HepG2 (cell line): Measurements from ENCODE around the gene ARHGAP45. TPM values are rescaled to one million over a fixed set of nuclear protein-coding genes. Genes with fewer than 3 reads are reported as not detected.

Experiments used
- AHR ChIP-seq: IDR thresholded peaks from 2 replicates; pipeline ENCODE4 v1.6.1; 2018; ENCODE audit warnings: missing genetic modification reagents, missing compliant biosample characterization
- GATAD1 ChIP-seq: IDR thresholded peaks from 2 replicates; pipeline ENCODE4 v1.6.1; 2016; ENCODE audit warnings: missing genetic modification reagents, missing compliant biosample characterization
- HNRNPK ChIP-seq: fragments of 200-400 bp; formaldehyde crosslinking; IDR thresholded peaks from 2 replicates; pipeline ENCODE4 v1.6.1; 2018; ENCODE audit warnings: low read length, low read depth, moderate library complexity, mild to moderate bottlenecking; ENCODE audit not compliant: poor library complexity, severe bottlenecking
- KAT7 ChIP-seq: IDR thresholded peaks from 2 replicates; pipeline ENCODE4 v1.6.1; 2018; ENCODE audit warnings: borderline replicate concordance, missing compliant biosample characterization
- MEF2D ChIP-seq: sonication (generic); formaldehyde crosslinking; IDR thresholded peaks from 2 replicates; pipeline ENCODE4 v1.5.1; 2020; ENCODE audit warnings: mild to moderate bottlenecking, missing genetic modification reagents
- MEIS2 ChIP-seq: sonication (generic); formaldehyde crosslinking; IDR thresholded peaks from 2 replicates; pipeline ENCODE4 v1.9.0; 2021; ENCODE audit warnings: mild to moderate bottlenecking, missing genetic modification reagents
- NONO ChIP-seq, 2 experiments: fragments of 450-650 bp in 1 of 2; sonication (generic) in 1 of 2; formaldehyde crosslinking in 1 of 2; IDR thresholded peaks in 1 of 2; conservative IDR thresholded peaks in 1 of 2; 2 replicates each; pipeline versions ENCODE4 v1.6.1 to v1.8.0; 2017 to 2022; ENCODE audit warnings: mild to moderate bottlenecking in 1 of 2, missing genetic modification reagents in 1 of 2, moderate library complexity in 1 of 2
- PITX1 ChIP-seq: sonication (generic); formaldehyde crosslinking; IDR thresholded peaks from 2 replicates; pipeline ENCODE4 v1.5.1; 2020; ENCODE audit warnings: mild to moderate bottlenecking, missing genetic modification reagents
- SP4 ChIP-seq: sonication (generic); formaldehyde crosslinking; IDR thresholded peaks from 2 replicates; pipeline ENCODE4 v1.8.1; 2023; ENCODE audit warnings: mild to moderate bottlenecking, missing genetic modification reagents
- SRSF1 ChIP-seq: fragments of 200-400 bp; formaldehyde crosslinking; optimal IDR thresholded peaks from 2 replicates; pipeline ENCODE3; 2017; ENCODE audit warnings: mild to moderate bottlenecking, low read depth, low read length, moderate library complexity
- ZZZ3 ChIP-seq: sonication (generic); formaldehyde crosslinking; IDR thresholded peaks from 2 replicates; pipeline ENCODE4 v1.4.0; 2020; ENCODE audit warnings: missing genetic modification reagents, mild to moderate bottlenecking, borderline replicate concordance
- polyA plus RNA-seq, 8 experiments: library from polyadenylated mRNA; depleted of rRNA in 3 of 8; stranded (reverse) in 7 of 8; unstranded in 1 of 8; fragments of >200 nt; fragmentation: Illumina TruSeq in 4 of 8; extraction: Trizol in 4 of 8; gene quantifications; 2 replicates each; pipeline versions ENCODE4 v1.2.1 to v1.2.3, GENCODE V29; 2011 to 2016; ENCODE audit warnings: low read depth in 4 of 8, missing spikeins in 1 of 8, mixed read lengths in 1 of 8; ENCODE audit not compliant: insufficient read depth in 1 of 8
- total RNA-seq, 5 experiments: library from RNA; depleted of rRNA; stranded (reverse); fragments of >200 nt; fragmentation: Illumina TruSeq; extraction: Trizol; gene quantifications; 2 replicates each; pipeline ENCODE4 v1.2.3, GENCODE V29; 2016; ENCODE audit warnings: low read depth in 1 of 5
- TF ChIP-seq, protein P1 (sequence below): sonication (generic); formaldehyde crosslinking; IDR thresholded peaks from 2 replicates; pipeline ENCODE4 v1.5.0; 2020; ENCODE audit warnings: missing genetic modification reagents
- TF ChIP-seq, protein P2 (sequence below), 2 experiments: sonication (generic) in 1 of 2; formaldehyde crosslinking in 1 of 2; IDR thresholded peaks; 2 replicates each; pipeline versions ENCODE4 v1.4.0 to v1.6.1; 2016 to 2020; ENCODE audit warnings: borderline replicate concordance in 1 of 2, low read depth in 1 of 2, mild to moderate bottlenecking in 1 of 2, missing genetic modification reagents in 1 of 2
- TF ChIP-seq, protein P3 (sequence below), 2 experiments: sonication (generic) in 1 of 2; formaldehyde crosslinking in 1 of 2; IDR thresholded peaks; 2 replicates each; pipeline versions ENCODE4 v1.6.1 to v1.9.0; 2014 to 2022; ENCODE audit warnings: antibody characterized with exemption in 1 of 2, borderline replicate concordance in 1 of 2, inconsistent platforms in 1 of 2, low read depth in 1 of 2, missing genetic modification reagents in 1 of 2

ARHGAP45 gene
- total and polyA plus RNA-seq, 2 of the 13 experiments (the other 11 are each of a cell fraction or from before 2014, with no cell fraction given), result 0.84 to 32.0 TPM

DNA sequence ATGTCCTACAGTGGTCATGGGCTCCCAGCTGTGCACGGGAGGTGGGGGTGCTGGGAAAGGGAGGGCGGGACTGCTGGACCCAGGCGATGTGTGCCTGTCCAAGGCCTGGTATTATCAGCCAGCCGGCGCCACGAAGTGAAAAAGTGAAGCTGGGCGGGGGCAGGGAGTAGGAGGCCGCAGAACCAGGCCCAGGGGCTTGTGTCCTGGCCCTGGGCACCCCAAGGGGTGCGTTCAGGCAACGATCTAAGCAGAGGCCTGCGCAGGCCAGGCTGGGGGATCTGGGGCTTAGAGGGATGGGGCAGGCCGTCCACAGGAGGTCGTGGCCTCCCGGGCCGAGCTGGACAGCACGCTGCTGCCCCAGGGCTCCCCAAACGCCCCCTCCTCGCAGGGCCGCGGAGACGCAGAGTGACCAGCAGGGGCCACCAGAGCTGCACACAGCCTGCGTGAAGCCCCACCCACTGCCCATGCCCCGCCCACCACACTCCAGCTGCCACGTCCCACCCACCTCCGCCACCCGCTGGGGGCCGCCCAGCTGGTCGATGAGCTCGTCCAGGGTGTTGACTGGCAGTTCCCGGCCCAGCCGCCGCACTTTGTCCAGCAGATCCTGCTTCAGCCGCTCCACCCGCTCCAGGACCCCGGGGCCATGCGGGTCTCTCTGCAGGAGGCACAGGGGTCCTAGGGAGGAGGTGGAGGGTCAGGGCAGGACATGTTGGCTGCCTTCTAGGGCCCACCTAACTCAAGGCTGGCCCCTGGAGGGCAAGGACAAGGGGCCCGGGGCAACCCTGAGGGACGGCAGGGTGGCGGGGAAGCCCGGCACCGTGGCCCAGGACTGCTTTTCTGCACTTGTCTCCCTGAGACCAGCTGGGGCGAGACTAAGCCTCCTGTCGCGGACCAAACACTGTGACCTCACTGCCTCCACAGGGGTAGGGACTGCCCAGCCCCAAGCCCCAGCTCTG, 46.3 kb downstream of the ARHGAP45 start (continued):
- peak; percentile 87; the same call in 1 of the 2 replicates for TF ChIP-seq KAT7 (CRISPR knock-in tag)
- peak; percentile 79 for TF ChIP-seq SRSF1
- TF ChIP-seq ZZZ3 (CRISPR knock-in tag), result peak; percentile 31; the same call in 1 of the 2 replicates
- TF ChIP-seq, protein P1, sequence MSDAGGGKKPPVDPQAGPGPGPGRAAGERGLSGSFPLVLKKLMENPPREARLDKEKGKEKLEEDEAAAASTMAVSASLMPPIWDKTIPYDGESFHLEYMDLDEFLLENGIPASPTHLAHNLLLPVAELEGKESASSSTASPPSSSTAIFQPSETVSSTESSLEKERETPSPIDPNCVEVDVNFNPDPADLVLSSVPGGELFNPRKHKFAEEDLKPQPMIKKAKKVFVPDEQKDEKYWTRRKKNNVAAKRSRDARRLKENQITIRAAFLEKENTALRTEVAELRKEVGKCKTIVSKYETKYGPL, result no peak
- TF ChIP-seq, protein P2, sequence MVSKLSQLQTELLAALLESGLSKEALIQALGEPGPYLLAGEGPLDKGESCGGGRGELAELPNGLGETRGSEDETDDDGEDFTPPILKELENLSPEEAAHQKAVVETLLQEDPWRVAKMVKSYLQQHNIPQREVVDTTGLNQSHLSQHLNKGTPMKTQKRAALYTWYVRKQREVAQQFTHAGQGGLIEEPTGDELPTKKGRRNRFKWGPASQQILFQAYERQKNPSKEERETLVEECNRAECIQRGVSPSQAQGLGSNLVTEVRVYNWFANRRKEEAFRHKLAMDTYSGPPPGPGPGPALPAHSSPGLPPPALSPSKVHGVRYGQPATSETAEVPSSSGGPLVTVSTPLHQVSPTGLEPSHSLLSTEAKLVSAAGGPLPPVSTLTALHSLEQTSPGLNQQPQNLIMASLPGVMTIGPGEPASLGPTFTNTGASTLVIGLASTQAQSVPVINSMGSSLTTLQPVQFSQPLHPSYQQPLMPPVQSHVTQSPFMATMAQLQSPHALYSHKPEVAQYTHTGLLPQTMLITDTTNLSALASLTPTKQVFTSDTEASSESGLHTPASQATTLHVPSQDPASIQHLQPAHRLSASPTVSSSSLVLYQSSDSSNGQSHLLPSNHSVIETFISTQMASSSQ (IDR thresholded peaks at IDR 0.05; ENCODE audit: low read depth), result no peak
- TF ChIP-seq, protein P2 (CRISPR knock-in tag; IDR thresholded peaks at IDR 0.05; ENCODE audit: borderline replicate concordance), result 0 out of 2 replicates have a peak, but pooled peaks have one; percentile 60
- peak; percentile 28; the same call in 1 of the 2 replicates for TF ChIP-seq PITX1 (CRISPR knock-in tag)
- TF ChIP-seq SP4 (CRISPR knock-in tag), result peak; percentile 98
- no peak for TF ChIP-seq NONO (IDR thresholded peaks at IDR 0.05)
- peak; percentile 88 for TF ChIP-seq NONO (CRISPR knock-in tag; conservative IDR thresholded peaks at IDR 0.05)
- peak; percentile 74; the same call in 1 of the 2 replicates for TF ChIP-seq MEF2D (CRISPR knock-in tag)
- peak; percentile 62; the same call in 1 of the 2 replicates for TF ChIP-seq GATAD1 (CRISPR knock-in tag)
- peak; percentile 99 for TF ChIP-seq HNRNPK
- peak; percentile 88 for TF ChIP-seq MEIS2 (CRISPR knock-in tag)
- no peak; the same call in 1 of the 2 replicates for TF ChIP-seq AHR (CRISPR knock-in tag)
- TF ChIP-seq, protein P3, sequence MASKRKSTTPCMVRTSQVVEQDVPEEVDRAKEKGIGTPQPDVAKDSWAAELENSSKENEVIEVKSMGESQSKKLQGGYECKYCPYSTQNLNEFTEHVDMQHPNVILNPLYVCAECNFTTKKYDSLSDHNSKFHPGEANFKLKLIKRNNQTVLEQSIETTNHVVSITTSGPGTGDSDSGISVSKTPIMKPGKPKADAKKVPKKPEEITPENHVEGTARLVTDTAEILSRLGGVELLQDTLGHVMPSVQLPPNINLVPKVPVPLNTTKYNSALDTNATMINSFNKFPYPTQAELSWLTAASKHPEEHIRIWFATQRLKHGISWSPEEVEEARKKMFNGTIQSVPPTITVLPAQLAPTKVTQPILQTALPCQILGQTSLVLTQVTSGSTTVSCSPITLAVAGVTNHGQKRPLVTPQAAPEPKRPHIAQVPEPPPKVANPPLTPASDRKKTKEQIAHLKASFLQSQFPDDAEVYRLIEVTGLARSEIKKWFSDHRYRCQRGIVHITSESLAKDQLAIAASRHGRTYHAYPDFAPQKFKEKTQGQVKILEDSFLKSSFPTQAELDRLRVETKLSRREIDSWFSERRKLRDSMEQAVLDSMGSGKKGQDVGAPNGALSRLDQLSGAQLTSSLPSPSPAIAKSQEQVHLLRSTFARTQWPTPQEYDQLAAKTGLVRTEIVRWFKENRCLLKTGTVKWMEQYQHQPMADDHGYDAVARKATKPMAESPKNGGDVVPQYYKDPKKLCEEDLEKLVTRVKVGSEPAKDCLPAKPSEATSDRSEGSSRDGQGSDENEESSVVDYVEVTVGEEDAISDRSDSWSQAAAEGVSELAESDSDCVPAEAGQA (IDR thresholded peaks at IDR 0.05; ENCODE audit: low read depth), result no peak
- TF ChIP-seq, protein P3 (CRISPR knock-in tag; IDR thresholded peaks at IDR 0.05; ENCODE audit: borderline replicate concordance), result no peak
